Common myeloid progenitor, CD34-positive (primary cell): ENCODE measurements around the gene GPC5.

Source experiments
- CTCF ChIA-PET: fragments of 350-600 bp; sonication (Branson Sonifier 250); formaldehyde crosslinking; loops from one replicate; lab custom pipeline; 2021; ENCODE audit warnings: antibody characterized with exemption; lab: Charles Lee
- POLR2A ChIA-PET: fragments of 350-600 bp; sonication (Branson Sonifier 250); formaldehyde crosslinking; loops from one replicate; lab custom pipeline; 2021; ENCODE audit warnings: antibody characterized with exemption; lab: Charles Lee
- DNase-seq, 3 donors: peaks; one replicate each; pipeline versions ENCODE4 v3.0.0 to v3.0.0-alpha.2; 2013
- H3K27ac ChIP-seq, 2 experiments: 1 replicate in 1 of 2; 2 replicates in 1 of 2; pipeline ENCODE4 v1.7.0; 2013; ENCODE audit warnings: inconsistent platforms in 2 of 2, low read length in 2 of 2, mild to moderate bottlenecking in 2 of 2, low read depth in 1 of 2, moderate library complexity in 1 of 2; ENCODE audit not compliant: severe bottlenecking in 2 of 2, insufficient read depth in 1 of 2, poor library complexity in 1 of 2
- H3K27me3 ChIP-seq, 5 experiments: replicated peaks in 2 of 5; 1 replicate in 3 of 5; 2 replicates in 2 of 5; pipeline versions ENCODE4 v1.6.1 to v1.7.0; 2013; ENCODE audit warnings: low read length in 4 of 5, mild to moderate bottlenecking in 2 of 5, moderate library complexity in 2 of 5, inconsistent platforms in 1 of 5; ENCODE audit not compliant: insufficient read depth in 5 of 5, control insufficient read depth in 4 of 5
- H3K36me3 ChIP-seq, 4 experiments: 1 replicate in 2 of 4; 2 replicates in 2 of 4; pipeline versions ENCODE4 v1.6.1 to v1.7.0; 2013; ENCODE audit warnings: low read length in 3 of 4, control low read depth in 1 of 4, mild to moderate bottlenecking in 1 of 4; ENCODE audit not compliant: control insufficient read depth in 4 of 4, insufficient read depth in 4 of 4
- H3K4me1 ChIP-seq, 4 experiments: 1 replicate in 3 of 4; 2 replicates in 1 of 4; pipeline versions ENCODE4 v1.6.1 to v1.7.1; 2013; ENCODE audit warnings: low read length in 3 of 4, mild to moderate bottlenecking in 3 of 4, control low read depth in 1 of 4, inconsistent platforms in 1 of 4, moderate library complexity in 1 of 4; ENCODE audit not compliant: control insufficient read depth in 4 of 4, insufficient read depth in 4 of 4; ENCODE audit errors: control extremely low read depth in 1 of 4
- H3K4me3 ChIP-seq, 7 experiments: 1 replicate in 4 of 7; 2 replicates in 3 of 7; pipeline versions ENCODE4 v1.5.1 to v1.7.0; 2013; ENCODE audit warnings: mild to moderate bottlenecking in 7 of 7, low read length in 6 of 7, moderate library complexity in 6 of 7, inconsistent platforms in 2 of 7, low read depth in 2 of 7, control low read depth in 1 of 7; ENCODE audit not compliant: insufficient read depth in 4 of 7, control insufficient read depth in 1 of 7; ENCODE audit errors: extremely low read depth in 1 of 7
- H3K9me3 ChIP-seq, 5 experiments: 1 replicate in 4 of 5; 2 replicates in 1 of 5; pipeline versions ENCODE4 v1.6.1 to v1.7.1; 2013; ENCODE audit warnings: low read length in 4 of 5, mild to moderate bottlenecking in 2 of 5, inconsistent platforms in 1 of 5, low read depth in 1 of 5, moderate library complexity in 1 of 5; ENCODE audit not compliant: control insufficient read depth in 4 of 5, insufficient read depth in 2 of 5; ENCODE audit errors: control extremely low read depth in 1 of 5
- WGBS: methylation state at CpG from one replicate; pipeline ENCODE4 v1.1.5; 2013; ENCODE audit not compliant: insufficient coverage; 5-methylcytosine and 5-hydroxymethylcytosine counted together

The GPC5 gene

DNA sequence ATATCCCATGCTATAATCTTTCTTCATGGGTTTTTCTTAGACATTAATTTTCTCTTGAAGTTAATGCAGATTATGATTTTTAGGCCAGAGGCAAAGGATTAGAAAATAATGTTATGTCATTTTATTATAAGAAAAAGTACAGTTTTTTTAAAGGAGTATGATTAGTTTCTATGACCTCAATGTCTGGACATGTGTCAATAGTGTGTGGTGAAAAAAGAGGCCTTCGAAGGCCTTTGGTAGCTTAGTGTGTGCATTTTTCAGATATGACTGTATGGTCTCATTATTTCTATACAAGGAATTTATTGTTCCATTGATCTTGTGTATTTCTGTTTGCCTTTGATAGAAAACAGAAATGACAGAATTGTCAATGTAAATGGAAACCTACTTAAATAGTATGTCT, 195.6 kb downstream of the GPC5 start:
- DNase-seq, result no peak
- Histone ChIP-seq H3K27ac (no peak overlapping the region), H3K9me3 (peaks cover 0 to 9% (median 2%) of the 10 kb centered on the region in 5 experiments), H3K27me3 (no peaks in the 10 kb centered on the region), H3K4me1 (no peaks in the 10 kb centered on the region), H3K4me3 (no peak overlapping the region), H3K36me3 (no peaks in the 10 kb centered on the region)
- POLR2A ChIA-PET, result no interaction called here
- CTCF ChIA-PET, result interaction anchor here (1.3 kb wide), 1 partner anchor 16 kb away, joined by 3 read pairs; no protein-coding TSS in a partner anchor
- no CpG with 5 or more reads among the region's 1 CpG for WGBS

DNA sequence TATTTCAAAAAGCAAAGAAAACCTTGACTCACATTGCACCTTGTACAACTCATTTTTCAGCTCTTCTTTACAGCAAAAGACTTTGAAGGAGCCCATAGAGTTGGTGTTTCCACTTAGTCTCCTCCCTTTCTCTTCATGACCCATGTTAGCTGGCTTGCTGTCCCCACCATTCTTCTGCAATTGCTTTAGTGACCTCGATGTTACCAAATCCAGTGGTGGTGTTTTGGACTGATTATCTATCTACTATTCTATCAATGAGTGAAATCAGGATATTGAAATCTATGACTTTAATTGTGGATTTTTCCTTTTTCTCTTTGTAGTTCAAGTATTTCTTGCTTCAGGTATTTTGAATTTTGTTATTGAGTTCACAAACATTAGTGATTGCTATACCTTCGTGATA, 197.3 kb downstream of the GPC5 start:
- H3K27me3 ChIP-seq, result no peaks in the 10 kb centered on the region
- no CpG with 5 or more reads among the region's 2 CpGs for WGBS
- ChIA-PET POLR2A (no interaction called here), CTCF (no interaction called here)
- peaks cover 0 to 7% (median 2%) of the 10 kb centered on the region in 5 experiments for H3K9me3 ChIP-seq
- no peak overlapping the region for H3K4me3 ChIP-seq
- H3K4me1 ChIP-seq, result no peaks in the 10 kb centered on the region
- no peaks in the 10 kb centered on the region for H3K36me3 ChIP-seq
- H3K27ac ChIP-seq, result no peak overlapping the region
- no peak for DNase-seq

GRCh38 chr13:91596842-91597241, 198.4 kb downstream of the GPC5 start:
- Histone ChIP-seq H3K9me3 (peaks cover 0 to 2% (median 0%) of the 10 kb centered on the region in 5 experiments), H3K36me3 (no peaks in the 10 kb centered on the region), H3K4me3 (no peak overlapping the region), H3K27me3 (no peaks in the 10 kb centered on the region), H3K4me1 (no peaks in the 10 kb centered on the region), H3K27ac (no peak overlapping the region)
- ChIA-PET CTCF (no interaction called here), POLR2A (interaction anchor here (0.6 kb wide), 1 partner anchor 213 kb away, joined by 4 read pairs; no protein-coding TSS in a partner anchor)
- WGBS, result 81% methylated on average over 2 of the region's 2 CpGs
- no peak for DNase-seq

GRCh38 chr13:91598655-91599054, 200.2 kb downstream of the GPC5 start:
- no peak overlapping the region for H3K27ac ChIP-seq
- no peaks in the 10 kb centered on the region for H3K36me3 ChIP-seq
- ChIA-PET POLR2A (no interaction called here), CTCF (no interaction called here)
- H3K4me3 ChIP-seq, result no peak overlapping the region
- H3K27me3 ChIP-seq, result no peaks in the 10 kb centered on the region
- H3K4me1 ChIP-seq, result no peaks in the 10 kb centered on the region
- peaks cover 0 to 3% (median 0%) of the 10 kb centered on the region in 5 experiments for H3K9me3 ChIP-seq
- no peak for DNase-seq

DNA sequence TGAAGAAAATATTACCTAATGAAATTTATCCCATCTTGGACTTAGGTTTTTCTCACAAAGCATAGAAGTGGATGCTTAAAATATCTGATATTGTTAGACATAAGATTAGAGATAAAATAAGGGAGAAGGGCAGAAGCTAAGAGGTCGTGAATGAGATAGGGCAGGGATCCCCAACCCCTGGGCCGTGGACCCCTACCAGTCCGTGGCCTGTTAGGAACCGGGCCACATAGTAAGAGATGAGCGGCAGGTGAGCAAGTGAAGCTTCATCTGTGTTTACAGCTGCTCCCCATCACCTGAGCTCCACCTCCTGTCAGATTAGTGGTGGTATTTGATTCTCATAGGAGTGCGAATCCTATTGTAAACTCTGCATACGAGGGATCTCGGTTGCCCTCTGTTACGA, 202.9 kb downstream of the GPC5 start:
- H3K9me3 ChIP-seq, result peaks cover 0 to 3% (median 0%) of the 10 kb centered on the region in 5 experiments
- ChIA-PET CTCF (no interaction called here), POLR2A (no interaction called here)
- H3K4me3 ChIP-seq, result no peak overlapping the region
- DNase-seq, result no peak
- H3K27ac ChIP-seq, result no peak overlapping the region
- H3K36me3 ChIP-seq, result no peaks in the 10 kb centered on the region
- WGBS, result 100% methylated on average over 4 of the region's 9 CpGs
- H3K27me3 ChIP-seq, result no peaks in the 10 kb centered on the region
- H3K4me1 ChIP-seq, result no peaks in the 10 kb centered on the region

DNA sequence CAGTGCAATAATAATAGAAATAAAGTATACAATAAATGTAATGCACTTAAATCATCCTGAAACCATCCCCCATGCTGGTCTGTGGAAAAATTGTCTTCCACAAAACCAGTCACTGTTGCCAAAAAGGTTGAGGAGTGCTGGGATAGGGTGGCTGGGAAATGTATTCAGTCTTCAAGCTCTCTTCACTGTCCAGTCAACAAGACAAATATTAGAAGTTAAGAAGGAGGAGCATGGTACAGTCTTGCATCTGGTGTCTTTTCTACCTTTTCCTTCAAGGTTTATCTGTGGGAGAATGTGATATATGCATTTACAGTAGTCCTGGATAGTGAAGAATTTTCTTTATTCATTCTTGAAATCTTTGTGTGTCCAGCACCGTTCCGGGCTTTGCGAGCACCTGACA, 203.4 kb downstream of the GPC5 start:
- WGBS, result no CpG with 5 or more reads among the region's 3 CpGs
- Histone ChIP-seq H3K9me3 (peaks cover 0 to 3% (median 0%) of the 10 kb centered on the region in 5 experiments), H3K4me3 (no peak overlapping the region), H3K27ac (no peak overlapping the region), H3K27me3 (no peaks in the 10 kb centered on the region), H3K4me1 (no peaks in the 10 kb centered on the region), H3K36me3 (no peaks in the 10 kb centered on the region)
- ChIA-PET POLR2A (no interaction called here), CTCF (no interaction called here)
- no peak for DNase-seq

DNA sequence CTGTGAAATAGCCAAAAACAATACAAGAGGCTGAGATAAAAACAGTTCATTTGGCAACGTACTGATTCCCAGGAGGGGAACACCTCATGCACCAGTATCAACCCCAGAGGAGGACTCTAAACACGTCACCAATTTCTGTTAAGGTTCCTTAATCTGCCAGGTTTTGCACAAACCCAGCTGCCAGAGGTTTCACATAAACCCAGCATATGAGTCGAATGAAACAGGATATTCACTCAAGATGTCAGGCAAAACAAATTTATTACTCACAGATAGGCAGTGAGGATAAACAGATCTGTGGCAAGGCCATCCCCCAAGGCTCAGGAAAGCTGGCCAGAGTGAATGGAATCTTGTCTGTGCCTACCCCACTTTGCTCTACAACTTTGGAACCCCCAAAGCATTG, 210.9 kb downstream of the GPC5 start:
- DNase-seq, result no peak
- Histone ChIP-seq H3K9me3 (no peaks in the 10 kb centered on the region), H3K4me3 (no peak overlapping the region), H3K36me3 (no peaks in the 10 kb centered on the region), H3K4me1 (no peaks in the 10 kb centered on the region), H3K27me3 (no peaks in the 10 kb centered on the region), H3K27ac (no peak overlapping the region)
- ChIA-PET POLR2A (no interaction called here), CTCF (interaction anchor here (1.1 kb wide), 1 partner anchor 15 kb away, joined by 3 read pairs; no protein-coding TSS in a partner anchor)
- WGBS, result 89% methylated on average over 3 of the region's 3 CpGs
